NCI-H2171 treated with DMSO at 0.1 percent for 48 hours (cell line): ENCODE results near the gene CSF2RB.

Experiments
- DNase-seq: peaks from one replicate; lab custom pipeline; 2025; lab: John Stamatoyannopoulos, UW

Gene CSF2RB

GRCh38 chr22:36921309-36922104 is 8.1 kb downstream of the CSF2RB start:
- no peak for DNase-seq

- DNase-seq = no peak
These were observed 8.7 kb downstream of the CSF2RB start for GRCh38 chr22:36922105-36922608.

- no peak for DNase-seq
These were observed 9.3 kb downstream of the CSF2RB start for GRCh38 chr22:36922711-36923110.

GRCh38 chr22:36923131-36923788 is 9.8 kb downstream of the CSF2RB start:
- DNase-seq = no peak

GRCh38 chr22:36924151-36924698 is 10.8 kb downstream of the CSF2RB start:
- no peak for DNase-seq

GRCh38 chr22:36925388-36926290 is 12.2 kb downstream of the CSF2RB start:
- no peak for DNase-seq

GRCh38 chr22:36926309-36926708 is 12.9 kb downstream of the CSF2RB start:
- no peak for DNase-seq

- DNase-seq = no peak
These were observed 13.4 kb downstream of the CSF2RB start for GRCh38 chr22:36926721-36927435.

- no peak for DNase-seq
These were observed 14.2 kb downstream of the CSF2RB start for GRCh38 chr22:36927671-36928070.

GRCh38 chr22:36928196-36928595 is 14.8 kb downstream of the CSF2RB start:
- DNase-seq = no peak

GRCh38 chr22:36928786-36929535 is 15.5 kb downstream of the CSF2RB start:
- no peak for DNase-seq

GRCh38 chr22:36929621-36930020 is 16.2 kb downstream of the CSF2RB start:
- no peak for DNase-seq

GRCh38 chr22:36930041-36930935 is 16.9 kb downstream of the CSF2RB start:
- DNase-seq = no peak

GRCh38 chr22:36931446-36931845 is 18.0 kb downstream of the CSF2RB start:
- no peak for DNase-seq

GRCh38 chr22:36933629-36934417 is 20.4 kb downstream of the CSF2RB start:
- DNase-seq = no peak

- no peak for DNase-seq
These were observed 21.2 kb downstream of the CSF2RB start for GRCh38 chr22:36934418-36935312.

GRCh38 chr22:36935313-36935610 is 21.8 kb downstream of the CSF2RB start:
- DNase-seq = no peak

- no peak for DNase-seq
These were observed 22.3 kb downstream of the CSF2RB start for GRCh38 chr22:36935694-36936093.
